IPS-NIHi7 (cell line): ENCODE measurements around the gene TMPRSS6.
A peak's percentile ranks its signal among the peaks of the same experiment; 100 is the strongest.

Experiments used
- DNase-seq: peaks from one replicate; pipeline ENCODE4 v3.0.0; 2012; ENCODE audit warnings: mixed read lengths; ENCODE audit errors: extremely low spot score

TMPRSS6 gene

GRCh38 chr22:37028692-37029674, 80.5 kb downstream of the TMPRSS6 start:
- DNase-seq: no peak

DNA sequence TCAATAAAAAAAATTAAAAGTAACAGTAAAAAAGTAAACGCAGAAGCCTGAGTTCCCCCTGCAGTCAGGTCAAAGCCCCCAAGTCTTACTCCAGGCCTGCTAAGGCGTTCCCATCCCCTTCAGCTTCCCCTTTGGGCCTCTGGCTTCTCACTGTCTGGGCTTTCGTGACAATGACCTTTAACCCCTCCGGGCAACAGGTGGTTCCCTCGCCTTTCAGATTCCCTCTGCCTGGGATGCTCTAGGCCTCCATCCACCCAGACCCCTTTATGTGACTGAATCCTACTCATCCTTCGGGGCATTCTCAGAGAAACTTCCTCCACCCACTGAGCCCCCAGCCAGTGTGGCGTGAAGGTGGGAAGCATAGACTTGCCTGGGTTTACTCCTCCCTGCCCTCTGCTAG, 82.0 kb downstream of the TMPRSS6 start:
- no peak for DNase-seq

- no peak for DNase-seq
Observed at GRCh38 chr22:37026325-37026724, 83.2 kb downstream of the TMPRSS6 start.

GRCh38 chr22:37025500-37026070, 83.9 kb downstream of the TMPRSS6 start:
- DNase-seq: no peak

DNA sequence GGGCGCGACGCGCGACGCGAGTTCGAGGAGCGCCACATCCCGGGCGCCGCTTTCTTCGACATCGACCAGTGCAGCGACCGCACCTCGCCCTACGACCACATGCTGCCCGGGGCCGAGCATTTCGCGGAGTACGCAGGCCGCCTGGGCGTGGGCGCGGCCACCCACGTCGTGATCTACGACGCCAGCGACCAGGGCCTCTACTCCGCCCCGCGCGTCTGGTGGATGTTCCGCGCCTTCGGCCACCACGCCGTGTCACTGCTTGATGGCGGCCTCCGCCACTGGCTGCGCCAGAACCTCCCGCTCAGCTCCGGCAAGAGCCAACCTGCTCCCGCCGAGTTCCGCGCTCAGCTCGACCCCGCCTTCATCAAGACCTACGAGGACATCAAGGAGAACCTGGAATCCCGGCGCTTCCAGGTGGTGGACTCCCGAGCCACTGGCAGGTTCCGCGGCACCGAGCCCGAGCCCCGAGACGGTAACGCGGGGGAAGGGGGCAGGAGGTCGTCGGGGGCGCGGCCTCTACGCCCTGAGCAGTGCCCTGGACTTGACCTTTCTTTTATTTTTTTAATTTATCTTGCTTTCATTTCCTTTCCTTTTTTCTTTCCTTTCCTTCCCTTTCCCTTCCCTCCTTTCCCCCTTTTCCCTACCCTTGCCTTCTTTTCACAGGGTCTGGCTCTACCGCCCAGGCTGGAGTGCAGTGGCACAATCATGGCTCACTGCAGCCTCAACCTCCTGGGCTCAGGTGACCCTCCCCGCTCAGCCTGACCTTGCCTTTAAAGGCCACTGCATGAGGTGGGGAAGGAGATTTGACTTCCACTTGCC, 85.0 kb downstream of the TMPRSS6 start:
- DNase-seq: no peak

DNA sequence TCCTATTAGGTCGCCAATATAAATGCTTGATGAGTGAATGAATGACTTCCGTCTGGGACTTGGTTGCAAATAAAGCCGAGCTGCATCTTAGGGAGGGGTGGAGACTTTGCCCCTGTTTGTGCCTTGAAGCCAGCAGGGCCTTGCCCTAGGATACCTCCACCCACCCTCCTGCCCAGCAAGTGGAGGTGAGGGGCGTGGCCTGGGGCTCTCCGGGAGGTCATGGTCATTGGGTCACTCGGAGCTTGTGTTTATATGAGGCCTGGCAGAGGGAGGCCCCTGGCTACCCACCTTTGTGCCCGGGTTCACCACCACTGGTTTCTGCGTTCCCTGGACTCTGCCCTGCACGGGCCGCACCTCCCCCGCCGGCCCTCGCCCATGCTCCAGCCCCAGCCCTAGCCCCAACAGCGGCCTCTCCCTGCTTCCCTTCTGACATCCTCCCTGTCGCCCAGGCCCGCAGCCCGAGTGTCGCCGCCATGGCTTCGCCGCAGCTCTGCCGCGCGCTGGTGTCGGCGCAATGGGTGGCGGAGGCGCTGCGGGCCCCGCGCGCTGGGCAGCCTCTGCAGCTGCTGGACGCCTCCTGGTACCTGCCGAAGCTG, 85.7 kb downstream of the TMPRSS6 start:
- DNase-seq: no peak

- no peak for DNase-seq
Observed at GRCh38 chr22:37022483-37023337, 86.8 kb downstream of the TMPRSS6 start.

DNA sequence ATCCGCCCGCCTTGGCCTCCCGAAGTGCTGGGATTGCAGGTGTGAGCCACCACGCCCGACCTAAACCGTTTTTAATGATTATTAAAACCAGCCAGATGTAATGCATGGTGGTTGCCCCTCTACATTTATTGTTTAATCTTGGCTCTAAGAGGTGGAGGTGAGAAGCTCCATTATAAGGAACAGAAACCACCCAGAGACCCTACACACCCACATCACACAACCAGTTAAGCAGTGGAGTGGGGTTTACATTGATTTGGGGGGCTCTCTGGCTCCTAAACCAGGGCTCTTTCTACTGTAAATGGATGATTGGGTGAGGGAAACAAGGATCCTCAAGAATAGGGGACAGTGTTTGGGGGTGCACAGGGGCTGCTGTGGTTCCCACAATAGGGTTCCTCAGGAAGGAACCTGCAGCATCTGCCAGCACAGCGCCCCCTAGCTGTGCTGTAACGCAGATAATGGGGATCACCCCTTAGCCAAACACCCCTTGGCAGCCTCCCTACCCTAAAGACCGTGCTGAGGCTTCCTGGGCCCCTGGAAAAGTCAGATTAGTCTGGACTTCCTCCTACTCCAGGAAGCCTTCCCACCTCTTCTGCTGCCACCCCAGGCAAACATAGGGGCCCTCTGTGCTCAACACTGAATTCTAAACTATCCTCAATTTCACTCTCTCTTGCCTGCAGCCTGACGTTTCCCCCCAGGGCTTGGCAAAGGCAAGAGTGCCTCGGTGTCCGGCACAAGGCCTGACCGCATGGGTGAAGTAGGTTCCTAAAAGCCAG, 87.6 kb downstream of the TMPRSS6 start:
- DNase-seq: peak; percentile 73

DNA sequence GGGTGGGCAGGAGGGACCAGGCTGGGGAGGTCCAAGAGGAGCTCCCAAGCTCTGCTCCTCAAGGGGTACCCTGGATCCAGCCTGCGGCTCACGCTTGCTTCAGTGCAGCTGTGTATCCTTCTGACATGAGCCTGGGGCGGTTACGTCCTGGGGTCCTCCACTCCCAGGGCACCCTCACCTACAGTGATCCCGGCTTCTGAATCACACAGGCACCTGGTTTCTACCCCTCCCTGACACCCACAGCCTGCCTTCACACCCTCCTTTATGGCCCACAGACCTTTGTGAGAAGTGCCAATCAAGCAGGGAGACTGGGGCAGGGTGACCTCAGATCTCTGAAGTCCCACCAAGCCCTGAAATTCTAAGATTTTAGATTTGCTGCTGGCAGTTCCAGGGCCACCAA, 88.5 kb downstream of the TMPRSS6 start:
- no peak for DNase-seq

GRCh38 chr22:37020192-37020479, 89.4 kb downstream of the TMPRSS6 start:
- DNase-seq: no peak

GRCh38 chr22:37019309-37020191, 90.0 kb downstream of the TMPRSS6 start, which contains the start of the genes MPST and TST:
MPST (plus strand) TSS chr22:37019742; CDS start chr22:37019837, 95 bp downstream.
TST (minus strand) TSS chr22:37019447; CDS start chr22:37018732, 715 bp downstream.
- peak; percentile 87 for DNase-seq

- peak; percentile 59 for DNase-seq
Observed at GRCh38 chr22:37018815-37019308, 90.7 kb downstream of the TMPRSS6 start.

DNA sequence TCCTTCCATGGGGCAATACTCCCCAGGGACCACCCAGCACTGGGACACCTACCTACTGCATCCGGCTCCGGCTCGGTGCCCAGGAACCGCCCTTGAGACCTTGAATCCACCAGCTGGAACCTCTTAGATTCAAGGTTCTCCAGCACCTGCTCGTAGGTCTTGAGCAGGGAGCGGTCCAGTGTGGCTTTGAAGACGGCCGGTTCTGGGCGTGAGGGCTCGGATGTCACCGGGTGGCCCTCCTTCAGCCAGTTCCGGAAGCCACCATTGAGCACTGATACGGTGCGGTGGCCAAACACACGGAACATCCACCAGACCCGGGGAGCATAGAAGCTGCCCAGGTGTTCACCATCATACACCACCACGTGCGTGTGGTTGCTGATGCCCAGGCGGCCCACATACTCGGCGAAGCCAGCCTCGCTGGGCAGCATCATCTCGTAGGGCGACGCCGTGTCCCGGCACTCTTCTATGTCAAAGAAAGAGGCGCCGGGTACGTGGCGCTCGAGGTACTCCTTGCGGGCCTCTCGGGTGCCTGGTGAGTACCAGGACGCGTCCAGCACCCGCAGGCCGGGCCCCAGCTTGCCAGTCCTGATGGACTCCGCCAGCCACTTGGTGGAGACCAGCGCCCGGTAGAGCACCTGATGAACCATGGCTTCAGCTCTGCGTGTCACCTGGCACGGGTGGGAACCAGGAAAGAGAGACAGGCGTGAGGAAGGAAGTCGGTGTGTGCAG, 91.3 kb downstream of the TMPRSS6 start:
- DNase-seq: no peak

DNA sequence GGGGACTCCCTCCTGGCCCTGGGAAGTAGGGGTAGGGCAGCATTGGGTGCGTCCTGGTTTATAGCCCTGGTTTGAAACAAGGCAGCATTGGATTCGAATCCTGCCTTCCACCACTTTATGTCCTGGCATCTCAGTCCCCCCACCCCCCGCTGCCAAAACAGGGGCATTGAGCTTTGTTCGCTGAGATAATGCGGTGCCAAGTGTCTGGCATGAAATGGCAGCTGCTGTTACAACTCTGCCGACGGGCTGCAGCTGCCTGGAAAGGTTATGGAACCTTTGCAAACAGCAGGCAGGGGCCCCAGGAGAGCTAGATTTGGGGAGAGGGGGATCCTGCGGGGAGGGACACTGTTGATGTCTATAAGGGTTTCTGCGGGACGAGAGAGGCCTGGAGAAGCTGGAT, 92.2 kb downstream of the TMPRSS6 start:
- DNase-seq: no peak

DNA sequence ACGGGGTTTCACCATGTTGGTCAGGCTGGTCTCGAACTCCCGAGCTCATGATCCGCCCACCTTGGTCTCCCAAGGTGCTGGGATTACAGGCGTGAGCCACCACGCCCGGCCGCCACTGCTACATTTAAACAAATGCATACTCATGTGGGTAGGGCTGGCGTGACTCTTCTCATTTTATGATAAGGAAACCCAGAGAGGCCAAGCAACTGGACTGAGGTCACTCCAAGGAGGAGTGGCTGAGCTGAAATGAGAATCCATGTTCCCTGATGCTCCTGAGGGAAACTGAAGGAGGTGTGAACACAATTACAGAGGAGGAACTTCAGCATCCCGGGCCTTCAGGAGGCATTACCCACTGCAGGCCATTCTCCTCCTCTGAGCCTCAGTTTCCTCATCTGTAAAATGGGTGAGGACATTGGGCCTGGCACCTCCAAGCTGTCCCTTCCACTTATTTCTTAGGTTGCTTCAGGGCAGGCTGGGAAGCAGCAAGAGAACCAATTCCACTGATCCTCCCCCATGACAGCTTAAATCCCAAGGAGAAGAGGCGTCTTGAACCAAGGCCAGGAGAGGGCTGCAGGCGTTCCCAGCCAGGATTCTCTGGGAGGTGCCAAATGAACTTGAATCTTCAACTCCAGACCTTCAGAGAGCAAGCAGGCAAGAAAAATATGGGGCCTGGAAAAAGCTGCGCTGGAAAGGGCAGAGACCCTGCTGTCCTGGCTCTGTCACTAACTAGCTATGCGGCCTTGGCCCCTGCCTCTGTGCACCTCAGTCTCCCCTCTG, 93.2 kb downstream of the TMPRSS6 start:
- no peak for DNase-seq

GRCh38 chr22:37015587-37015878, 94.0 kb downstream of the TMPRSS6 start:
- no peak for DNase-seq
